Hypothalamus (tissue), 51 donors: ENCODE results near the gene NETO1.

ENCODE experiments used
- DNase-seq, 51 donors: peaks; one replicate each; lab custom pipeline; 2025; lab: John Stamatoyannopoulos, UW

NETO1 gene

GRCh38 chr18:72867746-72868584, at the start of gene NETO1:
NETO1 (minus strand) TSS chr18:72867987; CDS start chr18:72867291, 696 bp downstream.
- peak in 2 of 51 donors; percentile 13 to 27 for DNase-seq

GRCh38 chr18:72910045-72910444, 42.3 kb upstream of the NETO1 start:
- DNase-seq = no peak

- DNase-seq = no peak
Measured at GRCh38 chr18:72908181-72908580, 40.4 kb upstream of the NETO1 start.

GRCh38 chr18:72903033-72903432, 35.2 kb upstream of the NETO1 start:
- no peak for DNase-seq

- no peak for DNase-seq
Measured at GRCh38 chr18:72899338-72899737, 31.6 kb upstream of the NETO1 start.

- no peak for DNase-seq
Measured at GRCh38 chr18:72898870-72899269, 31.1 kb upstream of the NETO1 start.

- DNase-seq = no peak
Measured at GRCh38 chr18:72895548-72895947, 27.8 kb upstream of the NETO1 start.

DNA sequence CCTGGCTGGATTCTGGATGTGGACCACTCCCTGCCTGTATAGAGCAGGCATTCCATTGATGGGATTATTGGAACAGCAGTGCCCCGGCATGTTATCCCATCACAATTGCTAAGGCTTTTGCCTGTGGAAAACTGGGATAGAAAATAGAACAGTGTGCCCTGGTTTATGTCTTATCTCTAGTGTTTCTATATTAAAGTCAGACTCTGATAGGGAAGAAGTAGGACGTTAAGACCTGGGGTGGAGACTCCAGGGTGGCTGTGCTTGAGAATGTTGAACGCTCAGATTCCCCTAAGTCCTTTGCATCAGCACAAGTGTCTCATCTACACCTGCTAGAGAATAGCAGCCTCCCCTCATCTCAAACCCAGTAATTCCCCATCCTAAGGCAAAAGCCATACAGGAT, 10.8 kb upstream of the NETO1 start:
- no peak for DNase-seq

- DNase-seq = no peak
Measured at GRCh38 chr18:72878143-72878542, 10.4 kb upstream of the NETO1 start.

GRCh38 chr18:72871091-72871490, 3.3 kb upstream of the NETO1 start:
- DNase-seq = no peak

- peak in 2 of 51 donors; percentile 7 to 25 for DNase-seq
Measured at GRCh38 chr18:72869226-72870185, 1.7 kb upstream of the NETO1 start.

GRCh38 chr18:72868585-72869225, 918 bp upstream of the NETO1 start:
- DNase-seq = peak in 2 of 51 donors; percentile 29 to 38

DNA sequence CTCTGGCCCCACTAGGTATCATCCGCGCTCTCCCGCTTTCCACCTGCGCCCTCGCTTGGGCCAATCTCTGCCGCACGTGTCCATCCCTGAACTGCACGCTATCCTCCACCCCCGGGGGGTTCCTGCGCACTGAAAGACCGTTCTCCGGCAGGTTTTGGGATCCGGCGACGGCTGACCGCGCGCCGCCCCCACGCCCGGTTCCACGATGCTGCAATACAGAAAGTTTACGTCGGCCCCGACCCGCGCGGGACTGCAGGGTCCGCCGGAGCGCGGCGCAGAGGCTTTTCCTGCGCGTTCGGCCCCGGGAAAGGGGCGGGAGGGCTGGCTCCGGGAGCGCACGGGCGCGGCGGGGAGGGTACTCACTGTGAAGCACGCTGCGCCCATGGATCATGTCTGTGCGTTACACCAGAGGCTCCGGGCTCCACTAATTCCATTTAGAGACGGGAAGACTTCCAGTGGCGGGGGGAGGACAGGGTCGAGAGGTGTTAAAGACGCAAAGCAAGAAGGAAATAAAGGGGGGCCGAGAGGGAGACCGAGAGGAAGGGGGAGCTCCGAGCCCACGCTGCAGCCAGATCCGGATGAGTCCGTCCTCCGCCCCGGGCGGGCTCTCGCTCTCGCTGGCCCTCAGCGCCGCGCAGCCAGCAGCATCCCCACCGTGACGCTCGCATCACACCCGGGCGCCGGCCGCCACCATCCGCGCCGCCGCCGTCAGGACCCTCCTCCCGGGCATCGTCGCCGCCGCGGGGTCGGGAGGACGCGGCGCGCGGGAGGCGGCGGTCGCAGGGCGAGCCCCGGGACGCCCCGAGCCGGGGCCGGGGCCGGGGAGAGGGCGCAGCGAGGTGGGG, 664 bp downstream of the NETO1 start:
- DNase-seq = peak in 2 of 51 donors; percentile 7 to 57

DNA sequence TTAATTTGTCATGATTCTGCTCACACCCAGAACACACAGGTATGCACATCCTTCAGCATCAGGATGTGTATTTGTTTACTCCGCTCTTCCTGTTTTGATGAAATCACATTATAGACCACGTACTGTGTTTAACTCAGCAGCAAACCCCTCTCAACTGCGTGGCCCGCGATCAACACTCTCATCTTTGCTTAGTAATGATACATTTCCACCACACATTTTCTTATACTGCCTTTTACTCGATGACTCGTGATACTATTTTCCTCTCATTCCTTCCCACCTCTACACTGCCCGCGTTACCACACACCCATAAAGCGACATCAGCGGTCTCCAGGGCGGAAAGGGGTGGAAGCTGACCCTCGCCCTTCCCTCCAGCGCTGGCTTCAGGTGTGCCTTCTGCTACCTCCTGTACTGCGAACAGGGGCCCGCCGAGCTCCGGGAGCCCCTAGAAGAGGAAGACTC, 1.3 kb downstream of the NETO1 start:
- DNase-seq = peak in 1 of 51 donors; percentile 34

GRCh38 chr18:72863754-72864153, 4.0 kb downstream of the NETO1 start:
- no peak for DNase-seq

DNA sequence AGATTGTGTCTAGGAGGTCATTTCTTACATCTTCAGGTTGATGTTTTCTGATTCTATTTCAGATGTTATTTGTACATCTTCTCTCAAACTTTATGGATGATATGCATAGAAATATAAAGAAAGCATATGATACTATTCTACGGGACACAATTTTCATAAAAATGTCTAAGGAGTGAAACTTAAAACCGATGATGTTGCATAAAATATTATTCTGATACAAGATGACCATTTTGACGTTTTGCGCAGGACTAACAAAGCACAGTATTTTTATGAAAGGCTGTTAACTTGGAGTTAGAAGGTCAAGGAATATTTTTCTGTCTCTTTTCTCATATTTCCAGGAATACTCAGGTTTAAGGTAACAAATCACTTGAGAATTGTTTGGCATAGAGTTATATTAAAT, 8.7 kb downstream of the NETO1 start:
- no peak for DNase-seq

- no peak for DNase-seq
Measured at GRCh38 chr18:72849671-72850070, 18.1 kb downstream of the NETO1 start.

GRCh38 chr18:72848503-72849237, 19.1 kb downstream of the NETO1 start:
- no peak for DNase-seq

DNA sequence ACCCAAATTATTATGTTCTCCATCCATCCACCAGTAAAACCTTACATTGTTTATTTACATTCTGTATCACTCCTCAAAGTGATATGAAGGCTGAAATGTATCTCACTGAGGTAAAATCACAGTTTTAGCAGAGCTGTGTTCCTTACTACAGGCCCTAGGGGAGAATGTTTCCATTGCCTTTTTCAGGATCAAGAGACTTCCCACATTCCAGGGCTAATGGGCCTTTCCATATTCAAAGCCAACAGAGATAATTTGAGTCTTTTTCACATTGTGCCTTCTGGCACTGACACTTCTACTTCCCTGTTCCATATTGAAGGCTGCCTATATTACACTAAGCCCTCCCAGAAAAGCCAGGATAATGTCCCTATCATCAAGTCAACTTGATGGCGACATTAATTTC, 20.0 kb downstream of the NETO1 start:
- no peak for DNase-seq
